HCT116 (cell line): ENCODE results near the gene ROS1. TPM values are rescaled to one million over a fixed set of nuclear protein-coding genes. Genes with fewer than 3 reads are reported as not detected.

Experiments used
- ATAC-seq: fragments of 200-7000 bp; cut with Tn5 transposase; 2 replicates; pipeline ENCODE4 v1.9.1; 2020; ENCODE audit warnings: mild to moderate bottlenecking, moderate library complexity
- BruUV-seq: library from RNA; stranded (reverse); fragments of 400-500 nt; replicated peaks from 2 replicates; lab custom pipeline; 2021; lab: Mats Ljungman, UMichigan
- CTCF ChIA-PET: fragments of 300-600 bp; sonication (Branson Sonifier 250); formaldehyde crosslinking; loops from one replicate; lab custom pipeline; 2021; ENCODE audit warnings: antibody characterized with exemption; lab: Charles Lee
- POLR2A ChIA-PET: fragments of 300-600, 350-600 bp; sonication (Branson Sonifier 250); formaldehyde crosslinking; loops from one replicate; lab custom pipeline; 2021; ENCODE audit warnings: antibody characterized with exemption; lab: Charles Lee
- RAD21 ChIA-PET, 2 experiments: fragments of 300-600 bp; sonication (Branson Sonifier 250); formaldehyde crosslinking; loops; one replicate each; lab custom pipeline; 2023; ENCODE audit warnings: low total read pairs in 2 of 2; ENCODE audit not compliant: uncharacterized antibody in 2 of 2, unreplicated experiment in 2 of 2, low non-redundant PET in 1 of 2; lab: Charles Lee
- DNase-seq: peaks from one replicate; pipeline ENCODE4 v3.0.0-alpha.2; 2010; ENCODE audit warnings: low read depth, low spot score
- H2AFZ ChIP-seq: fragments of 200-600 bp; shearing (Covaris generic), sonication (generic); 2 replicates; pipeline ENCODE4 v1.6.1; 2017; ENCODE audit warnings: low read depth, mixed run types, mixed read lengths, antibody characterized with exemption, low read length; ENCODE audit not compliant: poor library complexity, severe bottlenecking
- H3K27ac ChIP-seq: 2 replicates; pipeline ENCODE4 v1.5.1; 2012; ENCODE audit warnings: low read depth, low read length
- H3K27me3 ChIP-seq: fragments of 200-600 bp; sonication (generic); 2 replicates; pipeline ENCODE4 v1.6.1; 2016; ENCODE audit warnings: mixed run types, low read length, mixed read lengths; ENCODE audit not compliant: insufficient read depth
- H3K36me3 ChIP-seq, 2 experiments: fragments of 200-500 bp in 1 of 2; fragments of 200-600 bp in 1 of 2; sonication (Bioruptor generic) in 1 of 2; sonication (generic) in 1 of 2; 2 replicates each; pipeline versions ENCODE4 v1.5.1 to v1.6.1; 2014 to 2016; ENCODE audit warnings: low read length in 2 of 2, inconsistent platforms in 1 of 2, mixed read lengths in 1 of 2, mixed run types in 1 of 2; ENCODE audit not compliant: insufficient read depth in 2 of 2, control insufficient read depth in 1 of 2
- H3K4me1 ChIP-seq, 2 experiments: fragments of 200-600 bp in 1 of 2; sonication (generic) in 1 of 2; 2 replicates each; pipeline versions ENCODE4 v1.5.1 to v1.6.1; 2012 to 2017; ENCODE audit warnings: low read length in 2 of 2, inconsistent platforms in 1 of 2, mild to moderate bottlenecking in 1 of 2, mixed read lengths in 1 of 2, mixed run types in 1 of 2, moderate library complexity in 1 of 2; ENCODE audit not compliant: insufficient read depth in 2 of 2, control insufficient read depth in 1 of 2
- H3K4me2 ChIP-seq: fragments of 200-600 bp; sonication (generic); 2 replicates; pipeline ENCODE4 v1.6.1; 2017; ENCODE audit warnings: mixed run types, low read length, mixed read lengths
- H3K4me3 ChIP-seq, 2 experiments: fragments of 200-600 bp in 1 of 2; sonication (generic) in 1 of 2; replicated peaks in 1 of 2; 2 replicates each; pipeline ENCODE4 v1.5.1; 2011 to 2016; ENCODE audit warnings: low read length in 2 of 2, control low read depth in 1 of 2, low read depth in 1 of 2, mild to moderate bottlenecking in 1 of 2, mixed read lengths in 1 of 2, mixed run types in 1 of 2
- H3K79me2 ChIP-seq: fragments of 200-600 bp; sonication (generic); 2 replicates; pipeline ENCODE4 v1.6.1; 2017; ENCODE audit warnings: mild to moderate bottlenecking, mixed run types, low read length, moderate library complexity, mixed read lengths; ENCODE audit not compliant: insufficient read depth
- H3K9ac ChIP-seq: fragments of 200-600 bp; sonication (generic); 2 replicates; pipeline ENCODE4 v1.6.1; 2016; ENCODE audit warnings: low read length, mixed read lengths
- H3K9me2 ChIP-seq: fragments of 200-600 bp; sonication (generic), shearing (Covaris generic); 2 replicates; pipeline ENCODE4 v1.6.1; 2017; ENCODE audit warnings: mixed run types, mild to moderate bottlenecking, moderate library complexity; ENCODE audit not compliant: insufficient read depth
- H3K9me3 ChIP-seq, 2 experiments: fragments of 200-500 bp in 1 of 2; fragments of 200-600 bp in 1 of 2; sonication (Bioruptor generic) in 1 of 2; sonication (generic) in 1 of 2; 2 replicates each; pipeline ENCODE4 v1.6.1; 2014 to 2017; ENCODE audit warnings: low read length in 2 of 2, mixed read lengths in 2 of 2, inconsistent platforms in 1 of 2, low read depth in 1 of 2, mild to moderate bottlenecking in 1 of 2, mixed run types in 1 of 2, moderate library complexity in 1 of 2; ENCODE audit not compliant: control insufficient read depth in 1 of 2, insufficient read depth in 1 of 2
- H4K20me1 ChIP-seq: fragments of 200-600 bp; sonication (generic), shearing (Covaris generic); 2 replicates; pipeline ENCODE4 v1.6.1; 2017; ENCODE audit warnings: mixed run types, mild to moderate bottlenecking, moderate library complexity; ENCODE audit not compliant: insufficient read depth
- ATF3 ChIP-seq: IDR thresholded peaks from 2 replicates; pipeline ENCODE4 v1.6.1; 2012
- CEBPB ChIP-seq: IDR thresholded peaks from 2 replicates; pipeline ENCODE4 v1.6.1; 2012; ENCODE audit warnings: low read depth
- CTCF ChIP-seq, 3 experiments: fragments of 200-600 bp in 1 of 3; sonication (generic) in 1 of 3; IDR thresholded peaks in 2 of 3; conservative IDR thresholded peaks in 1 of 3; 2 replicates each; pipeline ENCODE4 v1.5.1; 2012 to 2017; ENCODE audit warnings: low read depth in 2 of 3, low read length in 2 of 3, antibody characterized with exemption in 1 of 3, borderline replicate concordance in 1 of 3, control low read depth in 1 of 3, mild to moderate bottlenecking in 1 of 3, mixed read lengths in 1 of 3, mixed run types in 1 of 3, moderate library complexity in 1 of 3; ENCODE audit not compliant: insufficient read depth in 1 of 3
- EGR1 ChIP-seq: IDR thresholded peaks from 2 replicates; pipeline ENCODE4 v1.6.1; 2012; ENCODE audit warnings: low read depth
- EZH2 ChIP-seq: fragments of 200-600 bp; sonication (generic); IDR thresholded peaks from 2 replicates; pipeline ENCODE4 v1.6.1; 2017; ENCODE audit warnings: antibody characterized with exemption, mixed run types
- EZH2phosphoT487 ChIP-seq: fragments of 200-600 bp; IDR thresholded peaks from 2 replicates; pipeline ENCODE4 v1.6.1; 2018; ENCODE audit warnings: antibody characterized with exemption, borderline replicate concordance
- FOSL1 ChIP-seq: IDR thresholded peaks from 2 replicates; pipeline ENCODE4 v1.6.1; 2012; ENCODE audit warnings: low read depth
- JUND ChIP-seq: IDR thresholded peaks from 2 replicates; pipeline ENCODE4 v1.6.1; 2012
- MAX ChIP-seq: IDR thresholded peaks from 2 replicates; pipeline ENCODE4 v1.6.1; 2012
- POLR2AphosphoS5 ChIP-seq: IDR thresholded peaks from 2 replicates; pipeline ENCODE4 v1.6.1; 2011; ENCODE audit warnings: mild to moderate bottlenecking, low read depth, low read length, moderate library complexity
- RAD21 ChIP-seq: IDR thresholded peaks from 2 replicates; pipeline ENCODE4 v1.6.1; 2012; ENCODE audit warnings: low read depth, mild to moderate bottlenecking
- REST ChIP-seq: IDR thresholded peaks from 2 replicates; pipeline ENCODE4 v1.6.1; 2012; ENCODE audit warnings: low read depth
- SIN3A ChIP-seq: IDR thresholded peaks from 2 replicates; pipeline ENCODE4 v1.6.1; 2012; ENCODE audit warnings: low read depth
- SRF ChIP-seq: IDR thresholded peaks from 2 replicates; pipeline ENCODE4 v1.6.1; 2012; ENCODE audit warnings: low read depth
- TCF7L2 ChIP-seq: IDR thresholded peaks from 2 replicates; pipeline ENCODE4 v1.7.0; 2011; ENCODE audit warnings: borderline replicate concordance, inconsistent platforms; ENCODE audit not compliant: insufficient read depth, insufficient read length; ENCODE audit errors: extremely low read depth
- ZFX ChIP-seq: fragments of 450-650 bp; IDR thresholded peaks from 2 replicates; pipeline ENCODE4 v1.6.1; 2017
- ZNF274 ChIP-seq: fragments of 200-500 bp; sonication (Bioruptor generic); IDR thresholded peaks from 2 replicates; pipeline ENCODE4 v1.6.1; 2014; ENCODE audit warnings: mild to moderate bottlenecking, low read depth, low read length, inconsistent platforms
- intact Hi-C: fragments of 100-400 bp; cut with micrococcal nuclease; formaldehyde crosslinking; loops from 2 replicates; pipeline ENCODE4 v1.10.0; 2022
- total RNA-seq: library from RNA; stranded (reverse); gene quantifications from one replicate; pipeline ENCODE4 v1.2.1, GENCODE V29; 2021; ENCODE audit not compliant: unreplicated experiment

The ROS1 gene
- total RNA-seq, 1 experiment from 2014 or later, result not detected

DNA sequence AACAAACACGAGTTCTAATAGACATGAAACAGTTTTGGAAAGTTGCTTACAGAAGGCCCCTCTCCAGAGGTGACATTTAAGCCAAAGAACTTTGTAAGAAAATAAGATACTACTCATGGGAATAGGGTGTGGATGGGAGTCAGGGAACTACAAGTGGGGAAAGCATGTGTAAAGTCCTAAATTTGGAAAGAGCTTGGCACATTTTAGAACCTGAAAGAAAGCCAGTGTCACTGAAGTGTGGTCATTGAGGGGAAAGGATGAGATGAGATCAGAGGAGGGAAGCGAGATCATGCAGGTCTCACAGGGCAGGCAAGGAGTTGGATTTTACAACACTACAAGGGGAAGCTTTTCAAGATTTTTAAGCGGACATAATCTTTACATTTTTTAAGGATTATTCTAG, 122.4 kb downstream of the ROS1 start:
- ChIA-PET RAD21 (no interaction called here), CTCF (no interaction called here), POLR2A (no interaction called here)
- H3K27ac ChIP-seq, result no peak overlapping the region
- H3K4me2 ChIP-seq, result no peak overlapping the region
- no peaks in the 10 kb centered on the region for H3K79me2 ChIP-seq
- no peaks in the 10 kb centered on the region for H3K9me3 ChIP-seq
- H3K9ac ChIP-seq, result no peak overlapping the region
- DNase-seq (no peak), ATAC-seq (no peak)
- H3K27me3 ChIP-seq, result no peaks in the 10 kb centered on the region
- no peaks in the 10 kb centered on the region for H3K9me2 ChIP-seq
- no peaks in the 10 kb centered on the region for H4K20me1 ChIP-seq
- no peak overlapping the region for H2AFZ ChIP-seq
- H3K36me3 ChIP-seq, result no peaks in the 10 kb centered on the region
- BruUV-seq, result no TSS peak
- no peak for TF ChIP-seq SRF
- no peak for TF ChIP-seq CEBPB
- no peak for TF ChIP-seq FOSL1
- no peak for TF ChIP-seq EZH2
- no peak for TF ChIP-seq MAX
- no peak for TF ChIP-seq TCF7L2
- no peak for TF ChIP-seq ATF3
- no peak for TF ChIP-seq RAD21
- TF ChIP-seq REST, result no peak
- TF ChIP-seq CTCF (IDR thresholded peaks at IDR 0.05 in 2 of 3, conservative IDR thresholded peaks at IDR 0.05 in 1 of 3; ENCODE audit: borderline replicate concordance in 1 of 3, insufficient read depth in 1 of 3, low read depth in 2 of 3, low read length in 2 of 3), result no peak
- TF ChIP-seq ZNF274, result no peak
- no peak for TF ChIP-seq POLR2AphosphoS5
- no peak for TF ChIP-seq SIN3A
- TF ChIP-seq EZH2phosphoT487, result no peak
- no peak for TF ChIP-seq EGR1
- TF ChIP-seq JUND, result no peak
- no peak for TF ChIP-seq ZFX
- intact Hi-C loops, result no loop called here
- no peaks in the 10 kb centered on the region for H3K4me1 ChIP-seq
- H3K4me3 ChIP-seq, result no peak overlapping the region
